DMS114 treated with DMSO at 0.1 percent for 48 hours (cell line): ENCODE data around the gene ITGB8.

ENCODE experiments used
- DNase-seq: peaks from one replicate; lab custom pipeline; 2025; ENCODE audit not compliant: unreplicated experiment; lab: John Stamatoyannopoulos, UW

Gene ITGB8

DNA sequence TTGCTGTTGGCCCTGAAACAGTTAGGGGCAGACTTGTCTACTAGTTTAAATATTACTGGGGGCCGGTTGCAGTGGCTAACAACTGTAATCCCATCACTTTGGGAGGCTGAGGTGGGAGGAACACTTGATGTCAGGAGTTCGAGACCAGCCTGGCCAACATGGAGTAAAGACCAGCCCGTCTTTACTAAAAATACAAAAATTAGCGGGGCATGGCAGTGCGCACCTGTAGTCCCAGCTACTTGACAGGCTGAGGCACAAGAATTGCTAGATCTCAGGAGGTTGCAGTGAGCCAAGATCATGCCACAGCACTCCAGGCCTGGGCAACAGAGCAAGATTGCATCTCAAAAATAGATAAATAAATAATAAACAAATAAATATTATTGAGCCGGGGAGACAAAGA is 7.6 kb downstream of the ITGB8 start:
- no peak for DNase-seq

DNA sequence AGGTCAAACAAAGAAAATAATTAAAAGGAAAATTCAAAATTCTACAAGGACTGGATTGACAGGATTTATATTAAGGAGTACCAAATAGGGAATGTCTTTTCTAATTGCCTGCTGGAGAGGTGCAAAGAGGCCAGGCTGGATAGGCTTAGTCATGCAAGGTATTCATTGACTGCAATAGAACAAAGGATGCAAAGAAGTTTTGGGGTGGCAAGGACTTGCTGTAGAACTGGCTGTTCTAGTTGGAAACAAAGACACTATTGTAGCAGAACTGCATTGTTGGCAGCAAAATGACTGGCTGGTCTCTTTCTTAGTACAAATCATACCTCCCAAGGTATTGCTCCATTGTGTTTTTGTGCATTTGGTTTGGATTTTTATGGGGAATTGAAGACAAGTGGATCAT is 10.1 kb downstream of the ITGB8 start:
- no peak for DNase-seq

- DNase-seq: no peak
Measured at GRCh38 chr7:20343205-20343604, 12.5 kb downstream of the ITGB8 start.

GRCh38 chr7:20343941-20344340 is 13.2 kb downstream of the ITGB8 start:
- DNase-seq: no peak

DNA sequence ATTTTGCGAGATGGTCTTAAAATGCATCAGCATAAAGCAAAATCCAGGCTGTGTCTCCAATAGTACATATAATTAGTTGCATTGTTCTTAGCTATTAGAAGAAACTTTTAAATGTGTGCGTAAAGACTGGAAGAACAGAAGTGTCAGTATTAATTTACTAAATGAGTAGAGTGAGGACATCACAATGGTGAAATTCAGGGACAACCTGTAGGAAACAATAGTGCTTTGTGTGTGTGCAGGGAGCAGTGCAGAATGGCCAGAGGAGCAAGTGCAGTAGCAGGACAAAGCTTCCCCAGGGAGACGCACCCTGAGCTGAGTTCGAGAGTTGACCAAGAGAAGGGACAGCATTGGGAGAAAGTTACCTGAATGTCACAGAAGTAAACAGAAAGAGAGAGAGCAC is 13.7 kb downstream of the ITGB8 start:
- no peak for DNase-seq

GRCh38 chr7:20346577-20346976 is 15.9 kb downstream of the ITGB8 start:
- DNase-seq: no peak

- DNase-seq: no peak
Measured at GRCh38 chr7:20347680-20348079, 17.0 kb downstream of the ITGB8 start.

GRCh38 chr7:20348125-20348807 is 17.6 kb downstream of the ITGB8 start:
- no peak for DNase-seq

GRCh38 chr7:20350518-20350951 is 19.8 kb downstream of the ITGB8 start:
- no peak for DNase-seq

DNA sequence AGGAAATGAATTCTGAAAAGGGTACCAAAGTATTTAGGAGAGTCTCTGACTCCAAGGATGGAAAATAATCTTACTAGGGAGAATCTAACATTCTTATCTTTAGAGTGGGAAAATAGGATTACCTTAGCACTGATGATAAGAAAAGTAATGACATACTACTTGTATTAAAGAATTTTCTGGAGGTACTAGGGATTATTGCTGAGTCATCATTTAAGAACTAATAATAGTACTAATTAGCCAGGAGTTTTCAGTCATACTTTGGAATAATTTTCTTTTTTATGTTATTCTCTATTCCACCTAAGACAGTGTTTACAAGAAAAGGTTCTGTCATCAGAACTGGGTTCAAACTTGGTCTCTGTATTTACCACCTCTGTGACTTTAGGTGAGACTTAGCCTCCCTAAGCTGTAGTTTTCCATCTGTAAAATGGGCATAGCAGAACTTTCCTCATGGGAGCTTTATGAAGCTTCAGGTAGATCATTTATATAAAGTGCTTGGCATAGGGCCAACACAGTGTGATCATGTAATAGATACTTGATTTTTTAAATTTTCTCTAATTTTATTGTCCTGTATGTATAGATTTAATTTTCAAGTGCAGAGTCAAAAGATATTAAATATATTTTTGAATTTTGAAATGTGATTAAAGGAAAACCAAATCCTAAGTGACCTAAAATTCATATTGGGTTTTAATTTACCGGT is 20.4 kb downstream of the ITGB8 start:
- DNase-seq: no peak

GRCh38 chr7:20351901-20352300 is 21.2 kb downstream of the ITGB8 start:
- DNase-seq: no peak

DNA sequence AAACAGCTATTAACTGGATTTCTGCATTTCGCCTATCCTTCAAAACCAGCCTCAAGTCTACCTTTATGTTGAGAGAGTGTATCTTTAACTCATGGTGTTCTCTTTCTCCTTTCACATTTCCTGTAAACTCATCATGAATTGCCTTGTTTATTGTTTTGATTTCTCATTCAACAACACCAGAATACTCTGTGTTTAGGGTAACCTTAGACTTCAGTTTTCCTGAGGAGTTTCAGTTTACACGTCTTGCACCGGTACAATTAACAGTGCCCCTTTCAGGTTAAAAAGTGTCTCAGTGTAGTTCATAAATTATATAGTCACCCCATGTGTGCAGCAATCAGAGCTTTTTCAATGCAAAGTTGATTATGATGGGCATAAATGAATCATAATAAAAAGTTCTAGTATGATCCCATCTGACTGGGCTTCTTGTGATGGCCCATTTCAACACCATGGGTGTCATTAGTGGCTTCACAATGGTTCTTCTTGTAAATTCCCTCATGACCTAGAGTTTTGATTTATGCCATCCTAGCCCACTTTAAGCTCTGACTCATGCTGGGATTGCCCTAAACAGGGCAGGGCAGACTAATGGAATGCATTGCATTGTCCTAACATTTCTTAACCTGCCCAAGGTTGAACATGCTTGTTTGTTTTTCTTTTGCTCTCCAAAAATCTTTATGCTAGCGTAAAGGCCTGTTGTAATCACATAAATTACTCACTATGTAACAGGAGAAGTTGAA is 22.0 kb downstream of the ITGB8 start:
- DNase-seq: no peak

DNA sequence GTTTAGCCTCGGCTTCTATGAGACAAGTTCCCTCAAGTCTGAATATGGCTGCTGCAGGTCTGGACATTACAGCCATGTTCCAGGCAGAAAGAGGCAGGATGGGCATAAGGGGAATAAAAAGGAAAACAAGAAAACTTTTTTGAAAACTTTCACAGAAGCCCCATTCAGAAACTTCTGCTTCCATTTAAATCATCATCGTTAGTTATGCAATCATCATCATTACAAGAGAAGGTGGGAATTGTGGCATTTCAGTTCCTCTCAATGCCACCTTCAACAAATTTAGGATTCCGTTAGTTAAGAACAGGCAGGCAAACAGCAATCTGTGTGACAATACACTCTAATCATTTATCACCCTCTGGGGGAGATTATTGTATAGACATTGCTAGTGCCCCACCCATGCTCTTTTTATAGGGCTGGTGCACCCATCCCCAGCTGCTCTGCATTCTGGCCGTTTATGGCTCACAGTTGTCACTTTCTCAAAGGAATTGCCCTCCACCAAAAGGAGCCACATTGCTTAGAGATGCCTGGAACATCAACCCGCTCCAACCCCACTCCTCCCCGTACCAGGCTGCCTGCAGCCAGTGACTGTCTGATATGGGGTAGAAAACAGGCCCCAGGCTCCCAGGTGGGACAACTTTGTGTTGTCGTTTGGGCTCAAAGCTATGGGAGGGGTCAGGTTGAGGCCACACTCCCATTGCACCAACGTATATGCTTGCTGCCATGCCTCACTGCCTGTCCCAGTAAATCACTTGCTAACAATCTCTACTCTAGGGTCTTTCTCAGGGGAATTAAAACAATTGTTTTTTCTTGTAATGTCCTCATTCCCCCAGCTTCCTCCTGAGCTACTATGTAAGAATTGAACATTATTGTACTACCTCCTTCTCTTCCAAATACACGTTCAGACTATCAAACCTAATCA is 24.2 kb downstream of the ITGB8 start:
- DNase-seq: no peak

- no peak for DNase-seq
Measured at GRCh38 chr7:20358106-20358505, 27.4 kb downstream of the ITGB8 start.

DNA sequence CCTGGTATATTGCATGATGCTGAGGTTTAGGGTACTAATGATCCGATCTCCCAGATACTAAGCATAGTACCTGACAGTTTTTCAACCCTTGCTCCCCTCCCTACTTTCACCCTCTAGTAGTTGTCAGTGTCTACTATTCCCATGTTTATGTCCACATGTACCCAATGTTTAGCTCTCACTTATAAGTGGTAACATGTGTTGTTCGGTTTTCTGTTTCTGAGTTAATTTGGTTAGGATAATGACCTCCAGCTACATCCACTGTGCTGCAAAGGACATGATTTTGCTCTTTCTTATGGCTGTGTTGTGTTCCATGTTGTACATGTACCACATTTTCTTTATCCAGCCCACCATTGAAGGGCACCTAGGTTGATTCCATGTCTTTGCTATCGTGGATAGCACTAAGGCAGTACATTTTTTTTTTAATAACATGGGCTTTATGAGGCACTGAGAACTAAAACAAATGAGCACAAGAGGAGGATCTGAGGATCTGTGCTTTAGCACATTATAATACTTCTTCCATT is 28.1 kb downstream of the ITGB8 start:
- DNase-seq: no peak

- no peak for DNase-seq
Measured at GRCh38 chr7:20359341-20359963, 28.8 kb downstream of the ITGB8 start.

DNA sequence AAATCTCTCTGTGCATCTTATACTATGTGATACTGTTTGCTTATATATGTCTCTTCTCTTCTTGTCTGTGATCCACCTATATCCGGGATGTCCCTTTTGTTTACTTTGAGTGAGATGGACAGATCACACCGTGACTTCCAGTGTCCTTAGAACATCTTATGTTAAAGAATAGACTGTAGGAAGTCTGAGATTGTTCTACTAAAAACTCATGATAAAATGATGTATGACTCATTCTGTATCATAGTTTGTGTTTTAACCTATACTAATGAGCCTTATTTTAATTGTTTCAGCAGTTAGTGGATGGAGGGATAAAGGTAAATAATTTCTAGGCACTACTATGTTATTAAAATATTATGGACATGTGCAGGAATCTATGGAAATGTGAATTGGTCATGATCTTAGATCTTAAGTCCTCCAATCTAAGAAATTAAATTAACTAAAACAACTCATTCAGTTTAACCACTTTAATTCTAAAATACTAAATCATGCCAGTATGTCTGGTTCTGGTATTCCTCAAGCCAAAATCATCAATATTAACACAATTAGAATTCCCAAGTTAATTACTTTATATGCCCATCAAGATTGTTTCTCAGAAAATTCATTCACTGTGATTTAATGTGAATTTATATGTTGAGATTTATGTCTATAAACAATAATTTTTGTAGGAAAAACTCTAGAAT is 32.0 kb downstream of the ITGB8 start:
- no peak for DNase-seq

DNA sequence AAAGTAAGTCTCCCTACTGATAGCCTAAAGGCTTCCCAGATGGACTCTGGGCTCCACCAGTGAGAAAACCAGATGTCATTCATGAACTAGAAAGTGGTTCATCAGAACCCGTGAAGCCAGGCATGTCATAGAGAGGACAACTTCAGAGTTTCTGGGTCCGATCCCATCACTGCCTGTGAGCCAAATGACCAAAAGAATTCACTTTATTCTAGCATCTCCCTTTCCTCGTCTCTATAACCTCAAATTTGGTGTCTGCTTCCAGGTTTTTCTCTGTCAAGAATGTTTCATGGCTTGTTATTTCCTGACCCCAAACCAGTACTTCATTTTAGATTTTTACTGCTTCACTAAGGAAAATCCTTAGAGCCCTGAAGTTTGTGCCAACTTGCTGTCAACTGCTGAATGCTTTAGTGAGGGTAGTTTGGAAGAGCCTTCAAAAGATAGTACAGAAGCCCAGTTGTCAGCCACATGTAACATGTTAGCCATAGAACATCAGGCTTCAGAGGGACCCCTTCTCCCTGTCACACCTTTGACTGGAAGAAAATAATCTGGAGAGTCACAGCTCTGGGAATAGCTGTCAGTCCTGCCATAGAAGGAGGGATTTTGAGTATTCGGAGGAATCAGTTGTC is 34.0 kb downstream of the ITGB8 start:
- no peak for DNase-seq

GRCh38 chr7:20365486-20365885 is 34.8 kb downstream of the ITGB8 start:
- no peak for DNase-seq
